Heart left ventricle (tissue), 13 donors: ENCODE measurements around the gene PTBP3.

Experiments used
- CTCF ChIP-seq, 12 donors: fragments of 200-600 bp; sonication (generic) in 4 of 12; IDR thresholded peaks; one replicate each; pipeline versions ENCODE4 v1.5.0 to v1.8.0; 2018 to 2022; ENCODE audit warnings: antibody characterized with exemption in 12 of 12, mild to moderate bottlenecking in 5 of 12
- POLR2A ChIP-seq, 2 donors: fragments of 450-650 bp; IDR thresholded peaks; one replicate each; pipeline ENCODE4 v1.6.1; 2017; ENCODE audit warnings: antibody characterized with exemption in 2 of 2, mild to moderate bottlenecking in 2 of 2, moderate library complexity in 2 of 2
- donor health status: ischemic (EF 13 %, LVEDD 7.1; RV severe dilation, severe dysfunction).
- donor health status: DM: no; HTN: yes; CAD: no.
- donor health status: DM: no; HTN: no; CAD: no.
- donor health status: ischemic (EF 25% LVEDD 6.9; RV normal size, moderate dysfunction).
- donor health status: ischemic (EF 25% LVEDD 5.7; RV mildly dilated, moderate dysfunction).
- donor health status: ischemic (EF 35%, LVEDD 5.7; RV mildly dilated, moderate dysfunction).
- donor health status: nonischemic (EF 11% LVEDD 7.7; RV severe dilation, severe dysfunction).
- donor health status: DM: yes; HTN: yes; CAD: no.
- donor health status: PGD.
- donor health status: ischemic (EF 29% LVEDD 5.4; RV normal size, mild dysfunction).
- donor health status: nonischemic (EF 23%, LVEDD 6.1; RV moderate dilation, normal function).

GRCh38 chr9:112203536-112203935 lies 129.9 kb downstream of the PTBP3 start:
- TF ChIP-seq CTCF (IDR thresholded peaks at IDR 0.05) (no peak), POLR2A (IDR thresholded peaks at IDR 0.05) (no peak)
